Skin epidermis (tissue), 12 donors: ENCODE measurements around the gene JPH3.
"Not testable (repeated sequence)": the region's sequence is repeated elsewhere in the genome, so short reads cannot be mapped to it uniquely, and the experiment has no call there.

Source experiments
- H3K27ac ChIP-seq, 21 experiments: fragments of 200-600 bp; sonication (generic) in 11 of 21; one replicate each; pipeline ENCODE4 v1.5.0; 2020; ENCODE audit warnings: mild to moderate bottlenecking in 3 of 21, inconsistent platforms in 2 of 21, moderate library complexity in 2 of 21
- H3K4me3 ChIP-seq, 7 experiments: fragments of 200-600 bp; sonication (generic) in 2 of 7; one replicate each; pipeline ENCODE4 v1.5.0; 2020; ENCODE audit warnings: inconsistent platforms in 2 of 7, mild to moderate bottlenecking in 2 of 7, moderate library complexity in 1 of 7

Gene JPH3

GRCh38 chr16:87723226-87723623 is 120.9 kb downstream of the JPH3 start:
- Histone ChIP-seq H3K27ac (no peak overlapping the region), H3K4me3 (no peak overlapping the region)

DNA sequence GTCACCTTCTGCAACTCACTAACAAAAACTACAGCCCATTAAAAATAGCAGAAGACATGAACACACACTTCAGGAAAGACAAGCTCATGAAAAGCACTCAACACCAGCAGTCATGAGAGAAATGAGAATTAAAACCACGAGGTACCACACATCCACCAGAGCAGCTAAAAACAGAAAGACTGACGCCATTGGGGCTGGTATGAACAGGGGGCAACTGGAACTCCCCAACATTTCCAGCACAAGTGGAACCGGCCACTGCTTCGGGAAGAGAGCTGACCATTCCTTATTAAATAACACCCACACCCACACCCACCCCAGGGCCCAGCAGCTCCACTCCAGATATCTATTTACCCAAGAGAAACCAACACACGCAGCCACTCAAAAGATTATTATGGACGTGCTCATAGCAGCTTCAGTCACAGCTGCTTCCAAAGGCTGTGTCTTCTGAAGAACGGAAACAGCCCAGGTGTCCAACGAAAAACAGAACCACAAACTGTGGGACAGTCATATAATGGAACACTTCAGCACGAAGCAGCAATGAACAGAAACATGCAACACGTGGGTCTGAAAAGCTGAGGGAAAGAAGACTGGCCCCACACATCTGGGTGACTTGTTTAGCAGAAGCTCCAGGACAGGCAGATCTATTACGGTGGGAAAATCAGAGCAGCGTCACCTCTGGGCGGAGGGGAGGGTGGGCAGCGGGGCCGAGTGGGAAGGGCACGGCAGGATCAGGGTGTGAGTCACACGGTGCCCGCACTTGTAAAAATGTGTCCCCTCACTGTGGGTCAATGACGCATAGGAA is 122.4 kb downstream of the JPH3 start:
- H3K27ac ChIP-seq = no peak overlapping the region
- no peak overlapping the region for H3K4me3 ChIP-seq

GRCh38 chr16:87725596-87726235 is 123.4 kb downstream of the JPH3 start:
- Histone ChIP-seq H3K4me3 (no peak overlapping the region), H3K27ac (no peak overlapping the region)

GRCh38 chr16:87726577-87726976 is 124.3 kb downstream of the JPH3 start:
- H3K27ac ChIP-seq, H3K4me3 ChIP-seq: not testable (repeated sequence)

GRCh38 chr16:87727346-87727745 is 125.0 kb downstream of the JPH3 start:
- Histone ChIP-seq H3K27ac (no peak overlapping the region), H3K4me3 (no peak overlapping the region)

- H3K4me3 ChIP-seq = no peak overlapping the region
- no peak overlapping the region for H3K27ac ChIP-seq
These were observed 125.7 kb downstream of the JPH3 start for GRCh38 chr16:87728026-87728425.

- no peak overlapping the region for H3K27ac ChIP-seq
These were observed 127.1 kb downstream of the JPH3 start for GRCh38 chr16:87729266-87729954.

DNA sequence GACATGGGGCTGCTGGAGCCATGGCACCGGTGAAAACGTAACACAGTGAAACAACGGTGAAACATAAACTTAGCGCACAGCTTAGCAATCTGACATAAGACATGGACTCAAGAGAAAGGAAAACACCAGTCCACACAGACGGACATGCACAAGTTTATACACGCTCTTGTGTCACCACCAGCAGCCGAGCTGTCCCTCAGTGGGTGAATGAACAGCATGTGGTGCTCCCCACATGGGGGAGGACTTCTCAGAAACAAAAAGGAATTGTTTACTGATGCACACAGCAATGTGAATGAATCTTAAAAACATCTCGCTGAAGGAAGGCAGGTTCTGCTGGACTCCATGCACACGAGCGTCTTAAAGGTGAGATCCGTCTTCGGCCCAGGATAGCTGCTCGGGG is 129.3 kb downstream of the JPH3 start:
- H3K27ac ChIP-seq = no peak overlapping the region
- no peak overlapping the region for H3K4me3 ChIP-seq

More at GRCh38 chr16:87729266-87729954, 127.1 kb downstream of the JPH3 start:
- no peak overlapping the region for H3K4me3 ChIP-seq

- Histone ChIP-seq H3K27ac (no peak overlapping the region), H3K4me3 (no peak overlapping the region)
These were observed 130.9 kb downstream of the JPH3 start for GRCh38 chr16:87733190-87733589.

GRCh38 chr16:87734644-87735043 is 132.3 kb downstream of the JPH3 start:
- Histone ChIP-seq H3K27ac (no peak overlapping the region), H3K4me3 (no peak overlapping the region)

GRCh38 chr16:87735270-87736007 is 133.1 kb downstream of the JPH3 start:
- no peak overlapping the region for H3K4me3 ChIP-seq

GRCh38 chr16:87736008-87736382 is 133.7 kb downstream of the JPH3 start:
- H3K27ac ChIP-seq = no peak overlapping the region
- no peak overlapping the region for H3K4me3 ChIP-seq

More at GRCh38 chr16:87735270-87736007, 133.1 kb downstream of the JPH3 start:
- no peak overlapping the region for H3K27ac ChIP-seq

- H3K27ac ChIP-seq = peak overlapping the region in 7 of 21 experiments; percentile 2 to 61 (median 38)
- no peak overlapping the region for H3K4me3 ChIP-seq
These were observed 137.5 kb downstream of the JPH3 start for GRCh38 chr16:87739801-87740200.

DNA sequence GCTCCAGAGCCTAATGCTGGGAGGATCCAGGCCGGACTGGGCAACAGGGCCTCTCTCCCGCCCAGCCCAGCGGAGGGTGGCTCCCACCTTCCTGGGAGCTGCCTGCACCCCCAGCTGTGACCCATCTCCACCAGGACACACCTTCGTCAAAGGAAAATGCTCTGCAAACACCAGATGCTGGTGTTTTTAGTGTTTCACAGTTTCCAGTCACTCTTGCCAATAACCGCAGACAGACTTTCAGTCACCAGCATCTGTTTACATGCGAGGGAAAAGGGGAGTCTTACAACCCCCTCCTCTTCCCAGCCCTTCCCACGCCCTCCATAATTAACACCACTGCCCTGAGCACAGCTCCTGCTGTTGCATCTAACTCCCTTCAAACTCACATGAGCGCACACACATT is 138.1 kb downstream of the JPH3 start:
- Histone ChIP-seq H3K27ac (peak overlapping the region in 9 of 21 experiments; percentile 2 to 61 (median 38)), H3K4me3 (no peak overlapping the region)

DNA sequence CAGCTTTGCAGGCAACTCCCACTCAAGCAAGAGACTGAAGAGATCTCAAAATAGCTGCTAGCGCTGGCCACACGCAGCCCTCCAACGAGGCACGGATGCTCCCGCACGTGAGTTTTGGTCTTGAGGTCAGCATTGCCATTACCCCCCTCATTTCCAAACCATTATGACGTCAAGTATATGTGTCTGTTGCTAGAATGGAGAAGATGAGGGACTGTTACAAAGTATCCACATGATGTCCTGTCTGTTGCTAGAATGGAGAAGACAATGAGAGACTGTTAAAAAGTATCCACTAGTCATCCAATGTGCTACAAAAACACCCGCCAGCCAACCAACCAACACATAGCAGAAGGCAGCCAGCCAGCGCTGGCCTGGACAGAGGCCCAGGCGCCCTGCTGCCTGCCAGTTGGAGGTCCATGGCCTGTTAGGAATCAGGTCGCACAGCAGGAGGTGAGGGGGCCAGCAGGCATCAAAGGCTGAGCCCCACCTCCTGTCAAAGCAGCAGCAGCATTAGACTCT is 138.7 kb downstream of the JPH3 start:
- Histone ChIP-seq H3K27ac (peak overlapping the region in 4 of 21 experiments; percentile 27 to 61 (median 37)), H3K4me3 (no peak overlapping the region)

- peak overlapping the region in 2 of 21 experiments; percentile 27 to 61 for H3K27ac ChIP-seq
- no peak overlapping the region for H3K4me3 ChIP-seq
These were observed 139.6 kb downstream of the JPH3 start for GRCh38 chr16:87741700-87742415.

DNA sequence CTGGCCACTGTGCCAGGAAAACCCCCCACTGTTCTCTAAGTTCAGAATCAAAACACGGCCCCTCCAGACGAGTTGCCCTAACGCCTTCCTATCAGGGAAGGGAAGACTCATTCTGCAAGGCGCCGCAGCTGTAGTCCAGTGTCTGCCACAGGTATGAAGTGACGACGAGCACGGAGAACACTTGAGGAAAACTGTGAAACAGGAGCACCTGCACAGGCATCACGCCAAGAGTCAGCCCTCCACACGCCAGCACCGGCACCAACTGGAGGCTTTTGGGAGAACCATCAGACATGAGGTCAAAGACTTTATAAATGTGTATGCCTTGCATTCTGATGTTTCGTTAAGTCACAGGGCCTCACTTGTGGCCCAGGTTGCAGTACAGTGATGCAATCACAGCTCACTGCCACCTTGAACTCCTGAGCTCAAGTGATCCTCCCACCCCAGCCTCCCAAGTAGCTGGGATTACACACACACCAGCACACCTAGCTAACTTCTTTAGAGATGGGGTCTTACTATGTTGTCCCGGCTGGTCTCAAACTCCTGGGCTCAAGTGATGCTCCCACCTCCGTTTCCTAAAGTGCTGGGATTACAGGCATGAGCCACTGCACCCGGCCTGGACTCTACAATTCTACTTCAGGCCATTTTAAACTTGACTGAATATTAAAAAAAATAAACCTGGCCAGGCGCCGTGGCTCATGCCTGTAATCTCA is 140.6 kb downstream of the JPH3 start:
- Histone ChIP-seq H3K4me3 (no peak overlapping the region), H3K27ac (no peak overlapping the region)

- Histone ChIP-seq H3K4me3 (no peak overlapping the region), H3K27ac (no peak overlapping the region)
These were observed 142.6 kb downstream of the JPH3 start for GRCh38 chr16:87744750-87745514.
